GM12872 (cell line): ENCODE results near the gene COL23A1.

Experiments
- CTCF ChIP-seq: IDR thresholded peaks from 3 replicates; pipeline ENCODE4 v1.5.1; 2011; ENCODE audit warnings: low read depth, mild to moderate bottlenecking, low read length, moderate library complexity; ENCODE audit not compliant: insufficient read depth

COL23A1 gene

GRCh38 chr5:178349625-178350353 is 240.4 kb downstream of the COL23A1 start:
- no peak for TF ChIP-seq CTCF

GRCh38 chr5:178349075-178349511 is 241.1 kb downstream of the COL23A1 start:
- no peak for TF ChIP-seq CTCF

- TF ChIP-seq CTCF, result no peak
These were observed 241.7 kb downstream of the COL23A1 start for GRCh38 chr5:178348356-178349074.

GRCh38 chr5:178347956-178348355 is 242.2 kb downstream of the COL23A1 start:
- no peak for TF ChIP-seq CTCF

- no peak for TF ChIP-seq CTCF
These were observed 243.4 kb downstream of the COL23A1 start for GRCh38 chr5:178346607-178347334.

- no peak for TF ChIP-seq CTCF
These were observed 246.9 kb downstream of the COL23A1 start for GRCh38 chr5:178343306-178343705.

- TF ChIP-seq CTCF, result no peak
These were observed 248.4 kb downstream of the COL23A1 start for GRCh38 chr5:178341851-178342140.
